ENCODE data around the gene PCDHB6.
"Not testable (repeated sequence)": the region's sequence is repeated elsewhere in the genome, so short reads cannot be mapped to it uniquely, and the experiment has no call there.

The PCDHB6 gene

GRCh38 chr5:141149812-141150211 is at the start of gene PCDHB6:
TSS of gene PCDHB6 (plus strand) at chr5:141150057. CDS start at chr5:141150258, 201 bp downstream.
- no peak within 1 kb of the TSS for H3K4me3 Mint-ChIP-seq
- ATAC-seq (ENCODE audit: low read depth), result no peak
- H3K4me1 Mint-ChIP-seq, result peaks cover 2% of the 10 kb centered on the region
- H3K36me3 Mint-ChIP-seq, result peaks cover 3% of the 10 kb centered on the region
- DNase-seq (ENCODE audit: low spot score in 2 of 2), result no peak
- no peaks in the 10 kb centered on the region for H3K27me3 Mint-ChIP-seq
- no peak within 1 kb of the TSS for H3K27ac Mint-ChIP-seq
- peaks cover 1% of the 10 kb centered on the region for H3K9me3 Mint-ChIP-seq

DNA sequence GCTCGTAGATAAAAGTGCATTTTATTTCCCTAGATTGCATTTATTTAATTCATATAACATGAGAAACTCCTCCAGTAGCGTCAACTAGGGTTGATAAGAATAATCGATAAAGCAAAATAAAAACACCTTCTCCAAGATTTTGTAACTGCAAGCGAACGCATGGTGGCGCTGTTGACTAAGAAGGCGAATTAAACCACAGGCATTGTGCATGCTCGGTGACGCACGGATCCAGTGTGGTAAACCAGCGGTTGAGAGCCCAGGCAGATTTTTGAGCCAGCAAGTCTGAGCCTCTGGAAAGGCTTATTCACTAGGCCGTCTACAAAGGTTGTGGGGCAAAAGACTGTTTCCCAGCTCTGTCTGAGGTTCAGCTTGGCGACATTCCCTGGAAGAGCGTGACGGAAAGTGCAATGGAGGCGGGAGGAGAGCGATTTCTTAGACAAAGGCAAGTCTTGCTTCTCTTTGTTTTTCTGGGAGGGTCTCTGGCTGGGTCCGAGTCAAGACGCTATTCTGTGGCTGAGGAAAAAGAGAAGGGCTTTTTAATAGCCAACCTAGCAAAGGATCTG is 49.5 kb upstream of the PCDHB6 start, which contains the start of gene PCDHB3:
PCDHB3 (plus strand) TSS at position 231 of the 563 bp plus-strand sequence; CDS start at position 408, 177 bp downstream.
- no peak within 1 kb of the TSS for H3K27ac Mint-ChIP-seq

GRCh38 chr5:141101059-141101458 is 48.8 kb upstream of the PCDHB6 start:
- DNase-seq (ENCODE audit: low spot score in 2 of 2), result no peak
- no peak for ATAC-seq (ENCODE audit: low read depth)
- no peaks in the 10 kb centered on the region for H3K4me1 Mint-ChIP-seq
- peaks cover 2% of the 10 kb centered on the region for H3K27me3 Mint-ChIP-seq
- no peaks in the 10 kb centered on the region for H3K36me3 Mint-ChIP-seq
- no peak overlapping the region for H3K4me3 Mint-ChIP-seq
- no peak overlapping the region for H3K27ac Mint-ChIP-seq
- peaks cover 1% of the 10 kb centered on the region for H3K9me3 Mint-ChIP-seq

More for the DNA sequence above, 49.5 kb upstream of the PCDHB6 start, which contains the start of gene PCDHB3:
- ATAC-seq (ENCODE audit: low read depth) (no peak), DNase-seq (ENCODE audit: low spot score in 2 of 2) (no peak)
- H3K9me3 Mint-ChIP-seq, result no peaks in the 10 kb centered on the region
- peaks cover 2% of the 10 kb centered on the region for H3K27me3 Mint-ChIP-seq
- no peaks in the 10 kb centered on the region for H3K4me1 Mint-ChIP-seq
- no peak within 1 kb of the TSS for H3K4me3 Mint-ChIP-seq
- H3K36me3 Mint-ChIP-seq, result no peaks in the 10 kb centered on the region

- ATAC-seq (ENCODE audit: low read depth); H3K4me3 Mint-ChIP-seq; H3K9me3 Mint-ChIP-seq; DNase-seq (ENCODE audit: low spot score in 2 of 2); H3K27ac Mint-ChIP-seq; H3K27me3 Mint-ChIP-seq; H3K36me3 Mint-ChIP-seq; H3K4me1 Mint-ChIP-seq: not testable (repeated sequence)
These were observed 47.8 kb upstream of the PCDHB6 start for GRCh38 chr5:141102070-141102469.

- not testable (repeated sequence) for H3K4me3 Mint-ChIP-seq; DNase-seq (ENCODE audit: low spot score in 2 of 2); H3K27ac Mint-ChIP-seq; H3K36me3 Mint-ChIP-seq; ATAC-seq (ENCODE audit: low read depth); H3K4me1 Mint-ChIP-seq; H3K27me3 Mint-ChIP-seq; H3K9me3 Mint-ChIP-seq
These were observed 47.4 kb upstream of the PCDHB6 start for GRCh38 chr5:141102471-141102870.

DNA sequence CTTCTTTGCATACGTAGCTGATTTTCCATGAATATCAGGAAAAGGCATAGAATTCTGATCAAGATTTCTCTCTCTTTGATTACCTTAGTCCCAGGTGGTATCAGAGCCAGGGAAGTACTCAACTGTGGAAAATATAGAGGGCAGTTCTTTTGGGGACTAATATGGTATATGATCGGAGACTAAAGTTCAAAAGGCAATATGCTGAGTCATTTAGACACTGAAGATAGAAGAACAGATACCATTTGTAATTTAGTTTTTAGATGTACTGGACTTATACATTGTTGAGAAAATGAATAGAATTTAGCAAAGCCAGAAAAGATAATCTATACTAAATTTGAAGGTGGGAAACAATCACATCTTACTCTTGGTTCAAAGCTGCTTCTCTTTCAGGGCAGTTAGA is 44.5 kb upstream of the PCDHB6 start:
- peaks cover 3% of the 10 kb centered on the region for H3K9me3 Mint-ChIP-seq
- H3K27me3 Mint-ChIP-seq, result no peaks in the 10 kb centered on the region
- no peaks in the 10 kb centered on the region for H3K4me1 Mint-ChIP-seq
- no peaks in the 10 kb centered on the region for H3K36me3 Mint-ChIP-seq
- H3K4me3 Mint-ChIP-seq, result no peak overlapping the region
- H3K27ac Mint-ChIP-seq, result no peak overlapping the region
- DNase-seq (ENCODE audit: low spot score in 2 of 2), result no peak
- ATAC-seq (ENCODE audit: low read depth), result no peak

DNA sequence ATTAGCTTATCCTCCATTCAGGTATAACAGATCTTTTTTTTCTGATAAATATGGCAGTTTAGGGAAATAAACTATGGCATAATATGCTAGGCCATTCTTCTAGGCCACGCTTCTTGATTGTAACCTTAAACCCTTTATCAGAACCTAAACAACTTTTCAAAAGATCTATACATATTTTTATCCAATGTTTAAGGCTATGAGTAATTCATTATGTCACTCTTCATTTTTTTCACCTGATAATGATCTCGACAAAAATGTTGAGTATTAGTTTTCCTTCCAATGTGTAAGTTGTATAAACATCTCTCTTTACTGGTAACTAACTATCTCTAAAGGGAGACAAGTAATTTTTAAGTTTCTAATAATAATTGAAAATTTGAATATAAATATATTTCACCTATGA is 30.6 kb upstream of the PCDHB6 start:
- no peaks in the 10 kb centered on the region for H3K4me1 Mint-ChIP-seq
- DNase-seq (ENCODE audit: low spot score in 2 of 2) (no peak), ATAC-seq (ENCODE audit: low read depth) (no peak)
- peaks cover 2% of the 10 kb centered on the region for H3K36me3 Mint-ChIP-seq
- H3K4me3 Mint-ChIP-seq, result no peak overlapping the region
- H3K27me3 Mint-ChIP-seq, result no peaks in the 10 kb centered on the region
- H3K9me3 Mint-ChIP-seq, result peaks cover 15% of the 10 kb centered on the region
- H3K27ac Mint-ChIP-seq, result no peak overlapping the region

DNA sequence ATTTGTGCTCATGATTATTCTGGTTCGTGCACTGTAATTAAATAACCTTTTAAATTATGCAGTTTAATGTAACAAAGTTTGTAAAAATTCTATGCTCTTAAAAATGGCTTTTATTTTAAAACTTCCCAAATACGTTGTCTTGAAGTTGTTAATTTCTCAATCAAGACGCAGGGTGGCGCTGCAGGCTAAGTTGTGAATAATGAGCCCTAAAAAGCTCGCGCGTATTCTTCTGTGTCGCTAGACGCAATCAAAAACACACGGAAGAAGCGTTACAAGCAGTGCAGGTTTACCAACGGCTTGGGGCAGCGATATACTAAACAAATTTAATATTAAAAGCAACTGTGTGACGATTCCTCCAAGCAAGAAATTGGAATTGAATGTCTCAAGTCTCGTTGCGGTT is 28.3 kb upstream of the PCDHB6 start, which contains the start of gene PCDHB4:
PCDHB4 (plus strand) TSS at position 256 of the 400 bp plus-strand sequence. CDS start 181 bp downstream, outside the sequence.
- ATAC-seq (ENCODE audit: low read depth) (no peak), DNase-seq (ENCODE audit: low spot score in 2 of 2) (no peak)
- Mint-ChIP-seq H3K9me3 (peaks cover 3% of the 10 kb centered on the region), H3K27me3 (no peaks in the 10 kb centered on the region), H3K36me3 (peaks cover 2% of the 10 kb centered on the region), H3K4me3 (no peak within 1 kb of the TSS), H3K4me1 (no peaks in the 10 kb centered on the region), H3K27ac (no peak within 1 kb of the TSS)

- H3K4me1 Mint-ChIP-seq, result no peaks in the 10 kb centered on the region
- no peaks in the 10 kb centered on the region for H3K27me3 Mint-ChIP-seq
- H3K4me3 Mint-ChIP-seq, result no peak overlapping the region
- H3K27ac Mint-ChIP-seq, result no peak overlapping the region
- ATAC-seq (ENCODE audit: low read depth) (no peak), DNase-seq (ENCODE audit: low spot score in 2 of 2) (no peak)
- H3K9me3 Mint-ChIP-seq, result no peaks in the 10 kb centered on the region
- H3K36me3 Mint-ChIP-seq, result no peaks in the 10 kb centered on the region
These were observed 27.9 kb upstream of the PCDHB6 start for GRCh38 chr5:141121985-141122384.

- not testable (repeated sequence) for DNase-seq (ENCODE audit: low spot score in 2 of 2); H3K9me3 Mint-ChIP-seq; H3K27me3 Mint-ChIP-seq; H3K36me3 Mint-ChIP-seq; H3K4me1 Mint-ChIP-seq; H3K27ac Mint-ChIP-seq; H3K4me3 Mint-ChIP-seq; ATAC-seq (ENCODE audit: low read depth)
These were observed 26.3 kb upstream of the PCDHB6 start for GRCh38 chr5:141123396-141124135.

- Mint-ChIP-seq H3K4me3 (no peak overlapping the region), H3K36me3 (no peaks in the 10 kb centered on the region), H3K27me3 (no peaks in the 10 kb centered on the region), H3K9me3 (peaks cover 4% of the 10 kb centered on the region), H3K4me1 (no peaks in the 10 kb centered on the region), H3K27ac (no peak overlapping the region)
- ATAC-seq (ENCODE audit: low read depth), result no peak
- no peak for DNase-seq (ENCODE audit: low spot score in 2 of 2)
These were observed 22.6 kb upstream of the PCDHB6 start for GRCh38 chr5:141127305-141127704.

GRCh38 chr5:141135030-141135717 is 14.7 kb upstream of the PCDHB6 start, which contains the start of gene PCDHB5:
TSS of gene PCDHB5 (plus strand) at chr5:141135206. CDS start at chr5:141135435, 229 bp downstream.
- Mint-ChIP-seq H3K4me1 (no peaks in the 10 kb centered on the region), H3K27me3 (peaks cover 2% of the 10 kb centered on the region), H3K27ac (no peak within 1 kb of the TSS), H3K36me3 (peaks cover 3% of the 10 kb centered on the region), H3K9me3 (peaks cover 17% of the 10 kb centered on the region), H3K4me3 (no peak within 1 kb of the TSS)
- no peak for DNase-seq (ENCODE audit: low spot score in 2 of 2)
- no peak for ATAC-seq (ENCODE audit: low read depth)

GRCh38 chr5:141135718-141136266 is 14.1 kb upstream of the PCDHB6 start:
- Mint-ChIP-seq H3K4me3 (no peak overlapping the region), H3K9me3 (peaks cover 15% of the 10 kb centered on the region), H3K27ac (no peak overlapping the region), H3K27me3 (peaks cover 2% of the 10 kb centered on the region), H3K4me1 (no peaks in the 10 kb centered on the region), H3K36me3 (peaks cover 3% of the 10 kb centered on the region)
- DNase-seq (ENCODE audit: low spot score in 2 of 2) (no peak), ATAC-seq (ENCODE audit: low read depth) (no peak)

DNA sequence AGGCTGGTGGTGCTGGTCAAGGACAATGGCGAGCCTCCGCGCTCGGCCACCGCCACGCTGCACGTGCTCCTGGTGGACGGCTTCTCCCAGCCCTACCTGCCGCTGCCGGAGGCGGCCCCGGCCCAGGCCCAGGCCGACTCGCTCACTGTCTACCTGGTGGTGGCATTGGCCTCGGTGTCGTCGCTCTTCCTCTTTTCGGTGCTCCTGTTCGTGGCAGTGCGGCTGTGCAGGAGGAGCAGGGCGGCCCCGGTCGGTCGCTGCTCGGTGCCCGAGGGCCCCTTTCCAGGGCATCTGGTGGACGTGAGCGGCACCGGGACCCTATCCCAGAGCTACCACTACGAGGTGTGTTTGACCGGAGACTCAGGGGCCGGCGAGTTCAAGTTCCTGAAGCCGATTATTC is 12.5 kb upstream of the PCDHB6 start:
- not testable (repeated sequence) for H3K4me3 Mint-ChIP-seq; H3K27me3 Mint-ChIP-seq; H3K4me1 Mint-ChIP-seq; ATAC-seq (ENCODE audit: low read depth); H3K36me3 Mint-ChIP-seq; H3K27ac Mint-ChIP-seq; DNase-seq (ENCODE audit: low spot score in 2 of 2)
- H3K9me3 Mint-ChIP-seq, result peaks cover 13% of the 10 kb centered on the region

All from memory B cell (primary cell).